SK-N-SH treated with all-trans-retinoic acid at 6 μM for 48 hours (cell line): ENCODE results near the gene BACH2.
"Not testable (repeated sequence)": the region's sequence is repeated elsewhere in the genome, so short reads cannot be mapped to it uniquely, and the experiment has no call there.

Source experiments
- ARNTL ChIP-seq: fragments of 450-650 bp; formaldehyde crosslinking; IDR thresholded peaks from 2 replicates; pipeline ENCODE4 v1.5.0; 2020; ENCODE audit warnings: low read depth, mild to moderate bottlenecking, moderate library complexity, borderline replicate concordance
- ZC3H10 ChIP-seq: fragments of 250-450 bp; sonication (Bioruptor Pico); IDR thresholded peaks from 2 replicates; pipeline ENCODE4 v1.5.1; 2021; ENCODE audit warnings: mild to moderate bottlenecking, moderate library complexity
- ZNF565 ChIP-seq: fragments of 450-650 bp; formaldehyde crosslinking; conservative IDR thresholded peaks from 2 replicates; pipeline ENCODE4 v1.5.0; 2020; ENCODE audit warnings: low read depth, mild to moderate bottlenecking, moderate library complexity

DNA sequence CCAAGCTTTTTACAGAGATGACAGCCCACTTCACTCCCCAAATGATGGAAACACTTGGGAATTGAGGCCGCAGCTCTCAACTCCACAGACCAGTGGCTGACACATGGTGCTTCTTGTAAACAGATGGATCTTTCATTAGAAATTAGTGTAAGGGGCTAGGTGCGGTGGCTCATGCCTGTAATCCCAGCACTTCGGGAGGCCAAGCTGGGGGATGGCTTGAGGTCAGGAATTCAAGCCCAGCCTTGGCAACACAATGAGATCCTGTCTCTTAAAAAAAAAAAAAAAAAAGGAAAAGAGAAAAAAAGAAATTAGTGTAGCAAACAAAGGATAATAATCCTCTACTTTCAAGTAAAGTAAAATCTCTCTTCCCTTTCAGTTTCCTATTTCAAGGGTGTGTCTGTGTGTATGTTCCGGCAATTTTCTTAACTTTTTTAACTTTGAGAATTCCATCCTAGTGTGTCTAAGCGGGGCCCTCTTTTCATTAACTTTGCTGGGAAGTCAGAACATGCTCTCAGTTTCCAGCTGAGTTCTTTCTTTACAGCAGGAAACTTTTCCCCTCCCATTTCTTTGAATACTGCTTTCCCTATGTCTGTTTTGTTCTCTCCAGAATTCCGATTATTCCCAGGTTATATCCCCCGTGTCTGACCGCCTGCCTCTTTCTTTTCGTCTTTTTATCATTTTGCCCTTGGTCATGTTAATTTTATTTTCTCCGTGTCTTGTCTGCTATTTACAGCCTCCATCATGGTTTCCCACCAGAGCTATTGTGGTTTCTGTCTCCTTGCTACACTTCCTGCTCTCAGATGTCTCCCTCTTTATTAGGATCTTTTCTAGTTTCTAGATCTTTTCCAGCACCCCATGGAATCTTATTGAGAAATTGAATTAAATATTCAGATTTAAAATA, 386.4 kb downstream of the BACH2 start:
- not testable (repeated sequence) for TF ChIP-seq ARNTL, ZC3H10, ZNF565 (CRISPR knock-in tag)
